SK-N-SH treated with all-trans-retinoic acid at 6 μM for 48 hours (cell line): ENCODE results near the gene DOK4.

Experiments
- ATAC-seq: fragments of 200-7000 bp; cut with Tn5 transposase; 3 replicates; pipeline ENCODE4 v1.9.1; 2020; ENCODE audit warnings: mild to moderate bottlenecking, moderate library complexity
- ARNTL ChIP-seq: fragments of 450-650 bp; formaldehyde crosslinking; IDR thresholded peaks from 2 replicates; pipeline ENCODE4 v1.5.0; 2020; ENCODE audit warnings: low read depth, mild to moderate bottlenecking, moderate library complexity, borderline replicate concordance
- CREB5 ChIP-seq: fragments of 250-450 bp; sonication (Bioruptor Pico); IDR thresholded peaks from 2 replicates; pipeline ENCODE4 v1.5.1; 2020; ENCODE audit warnings: low read depth, mild to moderate bottlenecking, moderate library complexity
- CSDC2 ChIP-seq: fragments of 250-450 bp; sonication (Bioruptor Pico); IDR thresholded peaks from 2 replicates; pipeline ENCODE4 v1.5.0; 2020; ENCODE audit warnings: mild to moderate bottlenecking, moderate library complexity
- GLIS3 ChIP-seq: fragments of 250-450 bp; sonication (Bioruptor Pico); IDR thresholded peaks from 2 replicates; pipeline ENCODE4 v1.5.0; 2020; ENCODE audit warnings: mild to moderate bottlenecking, moderate library complexity
- ISL1 ChIP-seq: fragments of 250-450 bp; sonication (Bioruptor Pico); IDR thresholded peaks from 2 replicates; pipeline ENCODE4 v2.1.2; 2022; ENCODE audit warnings: mild to moderate bottlenecking, moderate library complexity
- OSR1 ChIP-seq: fragments of 250-450 bp; sonication (Bioruptor Pico); IDR thresholded peaks from 2 replicates; pipeline ENCODE4 v1.8.0; 2022; ENCODE audit warnings: moderate library complexity, mild to moderate bottlenecking, inconsistent platforms
- PATZ1 ChIP-seq: fragments of 250-450 bp; sonication (Bioruptor Pico); IDR thresholded peaks from 2 replicates; pipeline ENCODE4 v1.8.0; 2020; ENCODE audit warnings: mild to moderate bottlenecking, moderate library complexity, borderline replicate concordance
- POU6F1 ChIP-seq: fragments of 250-450 bp; sonication (Bioruptor Pico); IDR thresholded peaks from 2 replicates; pipeline ENCODE4 v1.8.0; 2021; ENCODE audit warnings: low read depth, mild to moderate bottlenecking, moderate library complexity, borderline replicate concordance
- PPARA ChIP-seq: fragments of 250-450 bp; sonication (Bioruptor Pico); IDR thresholded peaks from 2 replicates; pipeline ENCODE4 v1.5.0; 2020; ENCODE audit warnings: mild to moderate bottlenecking, borderline replicate concordance
- RARB ChIP-seq: fragments of 250-450 bp; sonication (Bioruptor Pico); IDR thresholded peaks from 2 replicates; pipeline ENCODE4 v1.8.0; 2021; ENCODE audit warnings: mild to moderate bottlenecking, moderate library complexity
- SNAI2 ChIP-seq: fragments of 250-450 bp; sonication (Bioruptor Pico); IDR thresholded peaks from 2 replicates; pipeline ENCODE4 v1.5.0; 2020; ENCODE audit warnings: mild to moderate bottlenecking, moderate library complexity
- TCF4 ChIP-seq: fragments of 250-450 bp; sonication (Bioruptor Pico); IDR thresholded peaks from 2 replicates; pipeline ENCODE4 v1.8.0; 2021; ENCODE audit warnings: mild to moderate bottlenecking, moderate library complexity, borderline replicate concordance
- TOX ChIP-seq: fragments of 250-450 bp; sonication (Bioruptor Pico); IDR thresholded peaks from 2 replicates; pipeline ENCODE4 v1.8.0; 2021; ENCODE audit warnings: mild to moderate bottlenecking, moderate library complexity, borderline replicate concordance
- TSHZ2 ChIP-seq: fragments of 250-450 bp; sonication (Bioruptor Pico); IDR thresholded peaks from 2 replicates; pipeline ENCODE4 v1.5.0; 2020; ENCODE audit warnings: mild to moderate bottlenecking, moderate library complexity
- ZC3H10 ChIP-seq: fragments of 250-450 bp; sonication (Bioruptor Pico); IDR thresholded peaks from 2 replicates; pipeline ENCODE4 v1.5.1; 2021; ENCODE audit warnings: mild to moderate bottlenecking, moderate library complexity
- ZFP3 ChIP-seq: fragments of 250-450 bp; sonication (Bioruptor Pico); IDR thresholded peaks from 2 replicates; pipeline ENCODE4 v1.5.0; 2020; ENCODE audit warnings: mild to moderate bottlenecking, moderate library complexity
- ZFP30 ChIP-seq: fragments of 450-650 bp; formaldehyde crosslinking; IDR thresholded peaks from 2 replicates; pipeline ENCODE4 v1.5.0; 2022; ENCODE audit warnings: mild to moderate bottlenecking, moderate library complexity
- ZNF565 ChIP-seq: fragments of 450-650 bp; formaldehyde crosslinking; conservative IDR thresholded peaks from 2 replicates; pipeline ENCODE4 v1.5.0; 2020; ENCODE audit warnings: low read depth, mild to moderate bottlenecking, moderate library complexity
- ZNF70 ChIP-seq: fragments of 450-650 bp; formaldehyde crosslinking; IDR thresholded peaks from 2 replicates; pipeline ENCODE4 v1.5.0; 2020; ENCODE audit warnings: mild to moderate bottlenecking, moderate library complexity
- ZNF8 ChIP-seq: fragments of 450-650 bp; formaldehyde crosslinking; IDR thresholded peaks from 2 replicates; pipeline ENCODE4 v1.5.0; 2020; ENCODE audit warnings: mild to moderate bottlenecking, moderate library complexity

The DOK4 gene

GRCh38 chr16:57510016-57510871 lies 24.0 kb upstream of the DOK4 start (continued):
- TF ChIP-seq CREB5 (CRISPR knock-in tag), result no peak
- no peak for TF ChIP-seq ZC3H10 (CRISPR knock-in tag)

GRCh38 chr16:57509231-57509923 lies 23.1 kb upstream of the DOK4 start:
- no peak for TF ChIP-seq ZNF565 (CRISPR knock-in tag)
- TF ChIP-seq ZNF8 (CRISPR knock-in tag), result no peak
- no peak for TF ChIP-seq ISL1 (CRISPR knock-in tag)
- no peak for TF ChIP-seq ZFP3 (CRISPR knock-in tag)
- no peak for TF ChIP-seq ZFP30
- TF ChIP-seq ZNF70, result no peak
- no peak for TF ChIP-seq OSR1 (CRISPR knock-in tag)
- no peak for TF ChIP-seq TOX (CRISPR knock-in tag)
- TF ChIP-seq GLIS3, result no peak
- ATAC-seq, result peak; percentile 20; the same call in 2 of the 3 replicates

- no peak for TF ChIP-seq PPARA (CRISPR knock-in tag)
- TF ChIP-seq GLIS3, result no peak
- TF ChIP-seq ZC3H10 (CRISPR knock-in tag), result no peak
- no peak for TF ChIP-seq RARB
- no peak for TF ChIP-seq TSHZ2 (CRISPR knock-in tag)
- TF ChIP-seq CSDC2 (CRISPR knock-in tag), result no peak
- no peak for TF ChIP-seq TOX (CRISPR knock-in tag)
- no peak for TF ChIP-seq CREB5 (CRISPR knock-in tag)
- TF ChIP-seq ZNF565 (CRISPR knock-in tag), result no peak
- TF ChIP-seq ZFP3 (CRISPR knock-in tag), result no peak
- no peak for TF ChIP-seq ZNF8 (CRISPR knock-in tag)
- TF ChIP-seq SNAI2, result no peak
- no peak for TF ChIP-seq TCF4
- TF ChIP-seq POU6F1 (CRISPR knock-in tag), result no peak
- TF ChIP-seq OSR1 (CRISPR knock-in tag), result no peak
- TF ChIP-seq PATZ1 (CRISPR knock-in tag), result no peak
- no peak for TF ChIP-seq ARNTL
These were observed 21.7 kb upstream of the DOK4 start for GRCh38 chr16:57508035-57508425.

More at GRCh38 chr16:57508035-57508425, 21.7 kb upstream of the DOK4 start:
- peak; percentile 25 for ATAC-seq
